ENCODE measurements around the gene ARHGAP26.

The ARHGAP26 gene

DNA sequence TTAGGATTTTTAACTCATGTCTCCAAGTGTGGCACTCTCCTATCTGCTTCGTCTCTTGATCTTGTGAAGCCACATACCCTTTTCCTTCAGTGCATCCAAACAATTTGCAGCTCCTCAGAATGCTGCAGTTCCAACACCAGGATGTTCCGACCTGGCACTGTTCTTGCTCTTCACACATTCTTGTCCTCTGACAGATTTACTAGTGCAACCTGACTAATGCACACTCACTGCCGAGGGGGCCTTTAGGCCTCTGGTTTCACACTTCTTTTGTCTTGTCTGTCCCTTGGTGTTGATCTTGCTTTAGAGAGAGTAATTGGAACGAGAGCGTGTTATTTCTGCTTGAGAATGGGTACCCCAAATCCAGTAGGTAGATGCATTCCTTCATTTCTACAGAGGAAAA, 15.0 kb downstream of the ARHGAP26 start:
- no peak for DNase-seq (ENCODE audit: low spot score)

DNA sequence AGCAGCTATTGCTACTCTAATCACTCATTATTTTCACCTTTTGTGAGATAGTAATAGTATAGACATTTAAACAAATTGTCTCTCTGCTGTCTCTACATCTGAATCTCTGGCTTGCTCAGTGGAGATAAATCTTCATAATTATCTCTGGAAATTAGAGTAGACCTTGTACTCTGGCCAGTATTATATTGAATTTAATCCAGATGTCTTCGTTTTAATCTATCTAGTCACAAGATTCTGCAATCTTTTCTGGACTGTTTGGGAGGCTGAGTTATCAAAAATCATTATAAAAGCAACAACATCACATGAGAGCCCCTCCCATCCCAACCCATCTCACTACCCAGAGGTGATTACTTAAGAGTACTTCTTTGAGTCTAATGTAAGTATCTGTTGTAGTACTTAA, 19.0 kb downstream of the ARHGAP26 start:
- no peak for DNase-seq (ENCODE audit: low spot score)

GRCh38 chr5:142792012-142792864, 22.1 kb downstream of the ARHGAP26 start:
- DNase-seq (ENCODE audit: low spot score) = no peak

DNA sequence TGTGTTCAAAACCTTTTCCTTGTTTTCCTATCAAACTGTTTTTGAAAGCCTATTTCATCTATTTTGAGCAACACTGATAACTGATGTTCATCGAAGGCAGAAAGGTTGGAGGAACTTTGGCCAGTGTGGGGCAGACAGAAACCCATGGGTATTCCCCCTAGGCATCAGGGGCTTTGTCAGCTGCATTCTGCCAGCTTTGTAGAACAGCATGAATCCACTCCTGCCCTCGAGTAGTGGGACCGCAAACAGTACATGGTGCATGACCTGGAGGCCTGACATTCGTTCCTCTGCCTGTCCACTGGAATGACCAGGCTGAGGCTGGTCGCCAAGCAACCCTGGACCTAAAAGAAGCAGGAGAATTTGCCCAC, 22.7 kb downstream of the ARHGAP26 start:
- DNase-seq (ENCODE audit: low spot score) = no peak

GRCh38 chr5:142794537-142794936, 24.4 kb downstream of the ARHGAP26 start:
- DNase-seq (ENCODE audit: low spot score) = no peak

GRCh38 chr5:142795251-142795650, 25.1 kb downstream of the ARHGAP26 start:
- no peak for DNase-seq (ENCODE audit: low spot score)

DNA sequence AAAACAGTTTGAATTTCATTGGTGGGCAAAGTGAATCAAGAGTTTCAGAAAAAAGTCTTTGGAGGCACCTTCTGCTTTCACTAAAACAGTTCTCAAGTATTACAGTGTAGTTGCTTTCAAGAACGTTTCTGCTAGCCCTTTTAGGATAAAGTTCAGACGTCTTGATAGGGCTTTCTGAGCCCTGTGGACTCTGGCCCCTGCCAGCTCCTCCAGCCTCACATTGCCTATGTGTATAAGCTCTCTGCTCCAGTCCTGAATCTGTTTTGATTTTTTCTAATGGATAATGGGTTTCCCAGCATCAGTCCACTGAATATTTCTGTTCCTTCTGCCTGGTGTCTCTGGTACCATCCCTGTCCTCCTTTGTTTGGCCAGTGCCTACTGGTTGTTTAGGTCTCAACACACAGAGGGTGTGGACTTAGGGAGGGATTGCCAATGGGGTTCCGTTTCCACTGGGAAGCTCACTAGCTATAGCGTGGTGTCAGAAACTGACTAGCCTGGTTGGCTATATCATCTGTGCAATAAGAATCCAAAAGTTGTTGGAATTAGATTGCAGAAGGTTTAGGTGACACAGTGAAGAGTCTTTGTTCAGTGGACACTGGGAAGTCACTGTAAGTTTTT, 26.4 kb downstream of the ARHGAP26 start:
- no peak for DNase-seq (ENCODE audit: low spot score)

- DNase-seq (ENCODE audit: low spot score) = no peak
These were observed 27.2 kb downstream of the ARHGAP26 start for GRCh38 chr5:142797420-142797819.

GRCh38 chr5:142798099-142798770, 28.1 kb downstream of the ARHGAP26 start:
- no peak for DNase-seq (ENCODE audit: low spot score)

GRCh38 chr5:142800776-142801494, 30.8 kb downstream of the ARHGAP26 start:
- no peak for DNase-seq (ENCODE audit: low spot score)

DNA sequence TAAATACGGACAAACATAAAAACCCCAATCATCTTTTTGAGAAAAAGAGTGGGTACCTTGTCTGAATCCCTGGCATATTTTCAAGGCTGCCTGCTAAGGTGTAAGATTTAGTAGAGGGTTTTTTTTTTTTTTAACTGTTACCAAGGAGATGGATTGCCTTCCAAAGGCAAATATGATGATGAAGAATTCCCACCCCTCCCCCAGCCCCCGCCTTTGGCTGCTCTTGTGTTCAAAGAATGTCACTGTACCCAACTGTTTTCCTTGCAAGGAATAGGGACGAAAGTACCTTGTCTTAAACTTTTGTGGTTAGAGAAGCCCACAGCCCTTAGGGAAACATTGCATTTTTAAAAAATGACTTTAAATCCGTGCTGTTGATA, 31.3 kb downstream of the ARHGAP26 start:
- no peak for DNase-seq (ENCODE audit: low spot score)

GRCh38 chr5:142803428-142804125, 33.4 kb downstream of the ARHGAP26 start:
- no peak for DNase-seq (ENCODE audit: low spot score)

- no peak for DNase-seq (ENCODE audit: low spot score)
These were observed 35.2 kb downstream of the ARHGAP26 start for GRCh38 chr5:142805339-142805738.

DNA sequence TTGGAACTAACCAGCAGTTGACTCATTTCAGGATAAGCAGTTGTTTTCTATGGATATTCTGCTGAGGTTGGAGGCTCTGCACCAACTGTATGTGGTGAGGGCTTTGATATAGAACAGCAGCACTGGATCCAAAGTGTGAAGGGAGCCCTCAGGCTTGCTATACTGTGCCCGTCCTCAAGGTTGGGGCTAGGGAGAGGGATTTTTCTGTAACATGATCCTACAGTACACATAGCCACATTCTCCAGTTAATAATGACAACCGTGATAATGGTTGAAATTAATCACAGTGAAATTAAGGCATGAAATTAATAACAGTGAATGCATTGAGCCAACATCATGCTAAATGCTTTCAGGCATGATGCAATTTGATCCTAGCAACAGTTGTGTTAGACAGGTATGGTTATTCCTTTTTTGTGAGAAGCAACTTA, 36.7 kb downstream of the ARHGAP26 start:
- DNase-seq (ENCODE audit: low spot score) = no peak

DNA sequence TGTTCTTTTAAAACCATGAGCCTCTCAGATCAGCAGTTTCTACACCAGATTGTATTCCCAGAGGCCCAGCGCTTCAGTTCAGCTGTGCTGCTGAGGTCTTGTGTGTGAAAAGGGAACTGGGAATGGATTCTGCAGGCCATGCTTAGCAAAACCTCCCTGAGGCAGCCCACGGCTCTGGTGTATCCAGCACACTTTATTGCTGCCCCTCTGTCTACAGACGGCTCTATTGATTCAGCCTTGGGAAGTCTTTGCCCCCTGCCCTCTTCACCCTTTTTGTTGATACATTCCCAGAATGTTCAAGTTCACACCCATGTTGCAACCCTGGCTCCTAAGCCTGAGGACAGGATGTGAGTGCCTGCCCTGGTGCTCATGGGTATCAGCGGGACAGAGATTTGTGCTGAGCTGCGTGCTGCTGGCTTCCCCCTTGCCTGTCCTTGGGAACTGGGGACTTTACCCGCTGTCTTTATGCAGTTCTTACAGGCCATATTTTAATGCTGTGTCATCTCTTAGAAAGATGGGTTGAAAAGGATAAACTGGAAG, 37.3 kb downstream of the ARHGAP26 start:
- peak; percentile 67 for DNase-seq (ENCODE audit: low spot score)

GRCh38 chr5:142808878-142809598, 38.9 kb downstream of the ARHGAP26 start:
- no peak for DNase-seq (ENCODE audit: low spot score)

DNA sequence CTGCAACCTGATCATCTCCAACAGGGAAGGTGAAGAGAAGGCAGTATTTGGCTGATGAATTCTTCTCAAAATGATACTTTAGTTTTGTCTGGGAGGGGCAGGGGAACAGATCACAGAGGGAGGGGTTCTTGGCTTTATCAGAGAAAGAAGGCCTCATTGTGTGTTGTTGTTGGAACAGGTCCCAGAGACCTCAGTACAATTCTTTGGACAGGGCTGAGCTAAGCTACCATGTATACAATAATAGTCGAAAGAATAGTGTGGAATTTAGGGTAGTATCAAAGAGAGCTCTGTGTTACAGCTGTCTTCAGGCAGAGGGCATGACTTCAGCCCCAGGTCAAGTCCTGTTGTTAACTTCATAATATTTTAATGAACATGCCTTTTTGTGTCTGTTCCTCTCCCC, 39.9 kb downstream of the ARHGAP26 start:
- DNase-seq (ENCODE audit: low spot score) = no peak

DNA sequence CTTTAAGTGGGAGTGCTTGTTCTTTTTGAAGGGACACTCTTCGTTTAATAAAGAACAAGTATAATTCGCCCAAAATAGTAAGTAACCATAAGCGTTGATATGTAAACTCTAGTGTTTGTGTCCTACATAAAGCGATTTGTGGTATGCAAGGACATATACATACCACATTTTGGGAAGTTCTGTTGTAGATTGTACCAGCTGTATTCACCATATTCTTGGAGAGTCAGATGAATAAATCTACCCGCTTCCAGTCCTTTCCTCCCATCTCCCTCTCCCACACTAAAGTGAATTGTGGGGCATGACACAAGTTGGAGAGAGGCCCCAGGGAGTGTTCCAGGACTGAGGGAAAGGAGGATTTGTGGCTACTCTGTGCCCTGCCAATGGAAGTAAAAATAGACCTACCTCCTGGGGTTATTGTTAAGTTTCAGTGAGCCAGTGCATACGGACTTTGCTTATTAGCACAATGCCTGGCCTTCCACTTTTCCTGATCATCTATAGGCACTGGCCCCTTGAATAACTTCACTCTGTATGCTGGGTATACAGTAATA, 40.6 kb downstream of the ARHGAP26 start:
- no peak for DNase-seq (ENCODE audit: low spot score)

- no peak for DNase-seq (ENCODE audit: low spot score)
These were observed 41.8 kb downstream of the ARHGAP26 start for GRCh38 chr5:142811866-142812557.

DNA sequence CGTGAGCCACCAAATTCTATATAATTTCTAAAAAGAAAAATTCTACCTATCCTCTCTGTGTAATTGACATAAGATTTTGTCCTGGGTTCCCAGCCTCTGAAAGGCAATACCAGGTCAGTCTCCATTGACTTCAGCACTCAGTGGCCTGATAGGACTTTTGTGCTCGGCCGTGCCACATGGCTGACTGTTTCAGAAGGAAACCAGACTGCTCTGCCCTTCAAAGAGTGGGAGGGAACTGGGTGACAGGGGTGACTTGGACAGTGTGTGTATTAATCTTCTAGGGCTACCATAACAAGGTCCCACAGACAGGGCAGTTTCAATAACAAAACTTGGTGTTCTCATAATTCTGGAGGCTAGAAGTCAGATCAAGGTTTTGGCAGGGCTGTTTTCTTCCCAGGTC, 43.0 kb downstream of the ARHGAP26 start:
- no peak for DNase-seq (ENCODE audit: low spot score)

All from HuH-7 (cell line).